CD8-positive, alpha-beta memory T cell (primary cell): ENCODE measurements around the gene EML2. TPM values are rescaled to one million over a fixed set of nuclear protein-coding genes. Genes with fewer than 3 reads are reported as not detected.

Experiments
- CTCF ChIA-PET: fragments of 350-600 bp; sonication (Branson Sonifier 250); formaldehyde crosslinking; loops from one replicate; lab custom pipeline; 2021; ENCODE audit warnings: antibody characterized with exemption; lab: Charles Lee
- POLR2A ChIA-PET: fragments of 350-600 bp; sonication (Branson Sonifier 250); formaldehyde crosslinking; loops from one replicate; lab custom pipeline; 2021; ENCODE audit warnings: antibody characterized with exemption; lab: Charles Lee
- DNase-seq, 5 donors: peaks; one replicate each; pipeline versions ENCODE4 v3.0.0 to v3.0.0-alpha.2; 2020 to 2022; ENCODE audit warnings: mixed read lengths in 1 of 5
- H3K27ac ChIP-seq: one replicate; pipeline ENCODE4 v1.7.0; 2013; ENCODE audit warnings: low read depth, mild to moderate bottlenecking, low read length, moderate library complexity
- H3K27me3 ChIP-seq: 2 replicates; pipeline ENCODE4 v1.7.0; 2013; ENCODE audit warnings: low read length, mild to moderate bottlenecking; ENCODE audit not compliant: insufficient read depth, poor library complexity, severe bottlenecking
- H3K36me3 ChIP-seq: 2 replicates; pipeline ENCODE4 v1.7.0; 2013; ENCODE audit warnings: mild to moderate bottlenecking, low read length, moderate library complexity; ENCODE audit not compliant: insufficient read depth
- H3K4me1 ChIP-seq: 2 replicates; pipeline ENCODE4 v1.7.0; 2013; ENCODE audit warnings: mild to moderate bottlenecking, low read length, moderate library complexity; ENCODE audit not compliant: insufficient read depth
- H3K4me3 ChIP-seq: 2 replicates; pipeline ENCODE4 v1.7.0; 2013; ENCODE audit warnings: mild to moderate bottlenecking, low read length
- H3K9me3 ChIP-seq: 2 replicates; pipeline ENCODE4 v1.7.0; 2013; ENCODE audit warnings: mild to moderate bottlenecking, low read length
- H3K27ac Mint-ChIP-seq, 8 donors: one replicate each; pipeline ENCODE4 v1.8.0; 2020 to 2021; ENCODE audit warnings: mixed read lengths in 8 of 8, mild to moderate bottlenecking in 6 of 8, inconsistent platforms in 3 of 8, moderate library complexity in 3 of 8
- H3K27me3 Mint-ChIP-seq, 2 donors: one replicate each; pipeline ENCODE4 v1.8.0; 2020 to 2021; ENCODE audit warnings: mixed read lengths in 2 of 2, mild to moderate bottlenecking in 1 of 2, moderate library complexity in 1 of 2
- H3K36me3 Mint-ChIP-seq, 3 donors: one replicate each; pipeline ENCODE4 v1.8.0; 2020 to 2021; ENCODE audit warnings: mixed read lengths in 3 of 3, inconsistent platforms in 1 of 3, mild to moderate bottlenecking in 1 of 3
- H3K4me1 Mint-ChIP-seq, 3 donors: one replicate each; pipeline ENCODE4 v1.8.0; 2020 to 2021; ENCODE audit warnings: mixed read lengths in 3 of 3, inconsistent platforms in 1 of 3, mild to moderate bottlenecking in 1 of 3
- H3K4me3 Mint-ChIP-seq, 7 donors: one replicate each; pipeline ENCODE4 v1.8.0; 2020 to 2021; ENCODE audit warnings: mixed read lengths in 7 of 7, mild to moderate bottlenecking in 6 of 7, moderate library complexity in 4 of 7, inconsistent platforms in 2 of 7
- H3K9me3 Mint-ChIP-seq, 5 donors: one replicate each; pipeline ENCODE4 v1.8.0; 2020 to 2022; ENCODE audit warnings: mixed read lengths in 5 of 5, mild to moderate bottlenecking in 3 of 5, moderate library complexity in 2 of 5, inconsistent platforms in 1 of 5
- polyA plus RNA-seq: library from polyadenylated mRNA; unstranded; fragments of 300-500 nt; fragmentation: Illumina TruSeq; gene quantifications from one replicate; pipeline ENCODE4 v1.2.3, GENCODE V29; 2021
- total RNA-seq, 2 experiments: library from RNA; stranded (reverse); gene quantifications; one replicate each; pipeline ENCODE4 v1.2.3, GENCODE V29; 2021

EML2 gene
- total and polyA plus RNA-seq, 3 experiments from 2014 or later = 18.8 to 128 (median 122) TPM

- no peaks in the 10 kb centered on the region for H3K27me3 ChIP-seq
- H3K4me3 ChIP-seq = no peak overlapping the region
- H3K36me3 ChIP-seq = peaks cover 21% of the 10 kb centered on the region
- H3K9me3 ChIP-seq = no peaks in the 10 kb centered on the region
- DNase-seq = no peak
- peak overlapping the region in 7 of 8 donors; percentile 40 to 92 (median 73) for H3K27ac Mint-ChIP-seq
- H3K36me3 Mint-ChIP-seq = peaks cover 14 to 74% (median 18%) of the 10 kb centered on the region in 3 donors
- H3K9me3 Mint-ChIP-seq = peaks cover 0 to 1% (median 0%) of the 10 kb centered on the region in 5 donors
- no peak overlapping the region for H3K4me3 Mint-ChIP-seq
- ChIA-PET POLR2A (no interaction called here), CTCF (interaction anchor here (1.4 to 2.2 kb wide), 4 partner anchors 10 to 38 kb away, joined by 3 to 12 read pairs (median 4); no protein-coding TSS in a partner anchor)
- no peaks in the 10 kb centered on the region for H3K4me1 ChIP-seq
- peaks cover 7 to 17% (median 11%) of the 10 kb centered on the region in 3 donors for H3K4me1 Mint-ChIP-seq
- H3K27me3 Mint-ChIP-seq = no peaks in the 10 kb centered on the region
- H3K27ac ChIP-seq = no peak overlapping the region
Measured at GRCh38 chr19:45613926-45614725, 25.1 kb downstream of the EML2 start.

- peaks cover 3 to 6% (median 5%) of the 10 kb centered on the region in 3 donors for H3K4me1 Mint-ChIP-seq
- H3K27ac Mint-ChIP-seq = peak overlapping the region in 3 of 8 donors; percentile 9 to 81 (median 21)
- no peaks in the 10 kb centered on the region for H3K27me3 ChIP-seq
- DNase-seq = no peak
- no peak overlapping the region for H3K4me3 Mint-ChIP-seq
- no peak overlapping the region for H3K27ac ChIP-seq
- H3K27me3 Mint-ChIP-seq = no peaks in the 10 kb centered on the region
- H3K9me3 Mint-ChIP-seq = peaks cover 0 to 6% (median 0%) of the 10 kb centered on the region in 5 donors
- peaks cover 8% of the 10 kb centered on the region for H3K4me1 ChIP-seq
- H3K4me3 ChIP-seq = no peak overlapping the region
- peaks cover 13% of the 10 kb centered on the region for H3K36me3 ChIP-seq
- POLR2A ChIA-PET = no interaction called here
- H3K9me3 ChIP-seq = no peaks in the 10 kb centered on the region
- H3K36me3 Mint-ChIP-seq = peaks cover 13 to 47% (median 17%) of the 10 kb centered on the region in 3 donors
- CTCF ChIA-PET = no interaction called here
Measured at GRCh38 chr19:45608948-45609347, 30.2 kb downstream of the EML2 start.

GRCh38 chr19:45607071-45608029 is 31.8 kb downstream of the EML2 start:
- DNase-seq = peak; percentile 19 to 62 (median 23)
- peaks cover 8% of the 10 kb centered on the region for H3K4me1 ChIP-seq
- peaks cover 0 to 6% (median 0%) of the 10 kb centered on the region in 5 donors for H3K9me3 Mint-ChIP-seq
- no peak overlapping the region for H3K27ac ChIP-seq
- CTCF ChIA-PET = interaction anchor here (0.8 to 6.9 kb wide), 5 partner anchors 23 to 39 kb away, joined by 3 to 78 read pairs (median 3); partner anchors contain the start of gene EML2
- peak overlapping the region; percentile 25 for H3K4me3 ChIP-seq
- H3K4me1 Mint-ChIP-seq = peaks cover 4 to 9% (median 9%) of the 10 kb centered on the region in 3 donors
- peaks cover 13 to 31% (median 13%) of the 10 kb centered on the region in 3 donors for H3K36me3 Mint-ChIP-seq
- H3K9me3 ChIP-seq = no peaks in the 10 kb centered on the region
- POLR2A ChIA-PET = no interaction called here
- H3K4me3 Mint-ChIP-seq = peak overlapping the region in 2 of 7 donors; percentile 32 to 68
- peaks cover 10 to 11% of the 10 kb centered on the region in 2 donors for H3K27me3 Mint-ChIP-seq
- H3K27ac Mint-ChIP-seq = peak overlapping the region in 4 of 8 donors; percentile 68 to 85 (median 79)
- H3K36me3 ChIP-seq = no peaks in the 10 kb centered on the region
- H3K27me3 ChIP-seq = peaks cover 11% of the 10 kb centered on the region

DNA sequence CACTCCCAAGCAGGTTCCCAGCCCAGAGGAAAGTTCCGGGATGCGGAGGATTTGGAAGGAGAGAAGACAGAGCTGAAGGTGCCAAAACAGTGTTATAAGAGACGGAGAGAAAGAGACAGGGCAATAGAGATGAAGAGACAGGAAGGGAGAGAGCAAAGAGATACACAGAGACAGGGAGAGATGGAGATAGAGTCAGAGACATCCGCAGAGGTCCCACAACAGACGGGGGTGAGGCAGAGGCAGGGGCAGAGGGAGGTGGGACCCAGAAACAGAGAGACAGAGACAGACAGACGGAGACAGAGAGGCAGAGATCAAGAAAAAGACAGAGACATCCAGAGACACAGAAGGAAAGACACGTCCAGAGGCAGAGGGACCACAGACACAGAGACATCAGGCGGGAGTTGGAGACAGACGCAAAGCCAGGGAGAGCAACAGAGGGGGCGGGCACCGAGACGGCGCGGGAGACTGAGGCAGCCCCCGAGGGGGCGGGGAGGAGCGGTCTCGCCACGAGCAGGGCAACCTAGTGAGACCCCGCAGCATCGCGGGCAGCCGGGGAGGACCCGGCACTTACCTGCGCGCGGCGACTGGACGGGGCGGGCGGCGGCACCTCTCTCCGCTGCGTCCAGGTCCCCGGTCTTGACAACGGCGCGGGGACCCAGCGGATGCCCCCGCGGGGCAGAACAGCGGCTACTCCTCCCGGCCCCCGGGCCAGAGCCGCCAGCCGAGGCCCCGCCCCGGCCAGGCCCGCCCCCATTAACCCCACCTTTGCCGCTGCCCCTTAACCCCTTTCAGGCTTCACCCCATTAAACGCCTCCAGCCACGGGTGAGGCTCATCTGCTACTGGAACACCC is 37.4 kb downstream of the EML2 start, which contains the start of gene GPR4:
Gene GPR4 (minus strand): TSS at position 689 of the 851 bp plus-strand sequence. CDS start 10,346 bp downstream, outside the sequence.
- Mint-ChIP-seq H3K27me3 (peaks cover 58 to 61% of the 10 kb centered on the region in 2 donors), H3K9me3 (peaks cover 0 to 2% (median 0%) of the 10 kb centered on the region in 5 donors), H3K4me1 (peaks cover 20 to 29% (median 28%) of the 10 kb centered on the region in 3 donors), H3K36me3 (peaks cover 0 to 1% (median 0%) of the 10 kb centered on the region in 3 donors), H3K4me3 (peak within 1 kb of the TSS in 3 of 7 donors; percentile 4 to 82 (median 49)), H3K27ac (peak within 1 kb of the TSS in 1 of 8 donors; percentile 43)
- Histone ChIP-seq H3K4me1 (peaks cover 15% of the 10 kb centered on the region), H3K4me3 (no peak within 1 kb of the TSS), H3K9me3 (no peaks in the 10 kb centered on the region), H3K27ac (no peak within 1 kb of the TSS), H3K27me3 (peaks cover 67% of the 10 kb centered on the region), H3K36me3 (no peaks in the 10 kb centered on the region)
- POLR2A ChIA-PET = no interaction called here
- CTCF ChIA-PET = interaction anchor here (1.7 to 6.9 kb wide), 2 partner anchors 40 kb away, joined by 3 to 78 read pairs; partner anchors contain the start of gene EML2
- no peak for DNase-seq

DNA sequence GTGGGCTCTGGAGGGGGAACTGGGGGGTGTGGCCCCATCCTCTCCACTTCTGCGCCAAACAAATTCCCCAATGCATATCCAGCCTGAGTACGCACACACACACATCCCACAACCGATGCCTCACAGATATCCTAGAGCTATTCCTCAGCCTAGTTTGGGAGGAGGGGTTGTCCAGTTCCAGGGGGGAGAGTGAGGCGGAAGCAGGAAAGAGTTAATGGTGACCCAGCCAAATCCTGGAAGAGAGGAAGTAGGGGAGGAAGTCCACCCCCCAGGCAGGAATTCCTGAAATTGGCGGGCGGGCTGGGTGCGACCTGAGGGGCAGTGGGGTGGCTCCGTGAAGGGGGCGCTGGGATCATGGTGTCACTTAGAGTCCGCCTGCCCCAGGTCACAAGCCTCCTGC is 38.1 kb downstream of the EML2 start:
- Histone ChIP-seq H3K4me1 (peaks cover 15% of the 10 kb centered on the region), H3K27me3 (peaks cover 70% of the 10 kb centered on the region), H3K4me3 (no peak overlapping the region), H3K27ac (no peak overlapping the region), H3K9me3 (no peaks in the 10 kb centered on the region), H3K36me3 (no peaks in the 10 kb centered on the region)
- no peak overlapping the region for H3K4me3 Mint-ChIP-seq
- DNase-seq = no peak
- peaks cover 0 to 2% (median 0%) of the 10 kb centered on the region in 5 donors for H3K9me3 Mint-ChIP-seq
- POLR2A ChIA-PET = no interaction called here
- H3K27ac Mint-ChIP-seq = no peak overlapping the region
- H3K4me1 Mint-ChIP-seq = peaks cover 20 to 29% (median 28%) of the 10 kb centered on the region in 3 donors
- H3K36me3 Mint-ChIP-seq = peaks cover 0 to 1% (median 0%) of the 10 kb centered on the region in 3 donors
- peaks cover 60 to 67% of the 10 kb centered on the region in 2 donors for H3K27me3 Mint-ChIP-seq
- CTCF ChIA-PET = interaction anchor here (1.7 kb wide), 1 partner anchor 41 kb away, joined by 3 read pairs; no protein-coding TSS in a partner anchor

DNA sequence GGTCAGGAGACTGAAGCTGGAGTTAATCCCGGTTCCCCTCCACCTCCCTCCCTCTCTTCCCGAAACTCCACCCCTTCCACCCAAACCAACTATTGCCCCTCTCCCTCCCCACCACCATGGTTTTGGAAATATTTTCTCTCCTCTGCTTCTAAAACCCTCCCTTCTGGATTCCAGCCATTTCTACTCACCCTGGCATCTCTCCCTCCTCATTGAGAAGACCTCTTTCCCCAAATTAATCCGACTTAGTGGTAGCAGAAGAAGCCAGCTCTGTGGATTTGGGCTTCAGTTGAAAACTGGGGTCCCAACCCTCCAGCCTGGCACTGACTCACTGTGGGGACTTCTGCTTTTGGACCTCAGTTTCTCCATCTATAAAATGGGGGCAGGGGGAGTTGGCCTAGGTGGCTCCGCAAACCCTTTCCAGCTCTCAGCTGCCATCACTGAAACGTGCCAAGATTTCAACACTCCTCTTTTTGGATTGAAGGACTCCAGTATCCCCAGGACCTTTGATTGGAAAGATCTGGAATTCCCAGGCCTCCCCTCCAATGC is 38.8 kb downstream of the EML2 start:
- Mint-ChIP-seq H3K27me3 (peaks cover 63 to 74% of the 10 kb centered on the region in 2 donors), H3K9me3 (peaks cover 0 to 2% (median 0%) of the 10 kb centered on the region in 5 donors), H3K27ac (no peak overlapping the region), H3K4me1 (peaks cover 20 to 29% (median 28%) of the 10 kb centered on the region in 3 donors), H3K4me3 (no peak overlapping the region), H3K36me3 (peaks cover 0 to 1% (median 0%) of the 10 kb centered on the region in 3 donors)
- Histone ChIP-seq H3K36me3 (no peaks in the 10 kb centered on the region), H3K4me1 (peaks cover 15% of the 10 kb centered on the region), H3K27ac (no peak overlapping the region), H3K9me3 (no peaks in the 10 kb centered on the region), H3K27me3 (peaks cover 74% of the 10 kb centered on the region), H3K4me3 (no peak overlapping the region)
- no peak for DNase-seq
- ChIA-PET CTCF (interaction anchor here (1.7 kb wide), 1 partner anchor 41 kb away, joined by 3 read pairs; no protein-coding TSS in a partner anchor), POLR2A (no interaction called here)
